ENCODE results near the gene KLF4.

- no peak for TF ChIP-seq REST (IDR thresholded peaks at IDR 0.05; ENCODE audit: insufficient read depth in 1 of 2, low read depth in 2 of 2, low read length in 2 of 2)
- no peak for TF ChIP-seq TAF1 (IDR thresholded peaks at IDR 0.05; ENCODE audit: borderline replicate concordance, insufficient read depth, low read length)
Measured at GRCh38 chr9:107481035-107481434, 8.5 kb downstream of the KLF4 start.

Measured in PFSK-1 (cell line).